K562 (cell line): ENCODE results near the gene TMEM229B.

ENCODE experiments used
- ERF ChIP-seq: fragments of 450-650 bp; formaldehyde crosslinking; IDR thresholded peaks from 2 replicates; pipeline ENCODE4 v1.4.0; 2020; ENCODE audit warnings: mild to moderate bottlenecking, mixed read lengths
- EZH2 ChIP-seq: IDR thresholded peaks from 2 replicates; pipeline ENCODE4 v1.6.1; 2012; ENCODE audit warnings: low read depth, mild to moderate bottlenecking, inconsistent platforms, low read length, borderline replicate concordance
- HDAC6 ChIP-seq: IDR thresholded peaks from 2 replicates; pipeline ENCODE4 v1.6.1; 2012; ENCODE audit warnings: low read depth, mild to moderate bottlenecking, control low read depth, inconsistent platforms, low read length, moderate library complexity
- JUNB ChIP-seq: fragments of 450-650 bp; formaldehyde crosslinking; conservative IDR thresholded peaks from 2 replicates; pipeline ENCODE4 v1.4.0; 2020; ENCODE audit warnings: mild to moderate bottlenecking
- OTX1 ChIP-seq: fragments of 450-650 bp; formaldehyde crosslinking; IDR thresholded peaks from 2 replicates; pipeline ENCODE4 v1.4.0; 2022; ENCODE audit warnings: mild to moderate bottlenecking
- PYGO2 ChIP-seq: fragments of 450-650 bp; IDR thresholded peaks from 2 replicates; pipeline ENCODE4 v1.6.1; 2016; ENCODE audit warnings: mild to moderate bottlenecking, missing genetic modification characterization, moderate library complexity, missing compliant biosample characterization
- SP1 ChIP-seq: sonication (generic); formaldehyde crosslinking; IDR thresholded peaks from 2 replicates; pipeline ENCODE4 v1.8.1; 2022; ENCODE audit warnings: mild to moderate bottlenecking, missing genetic modification reagents
- TCF7 ChIP-seq: sonication (generic); IDR thresholded peaks from 2 replicates; pipeline ENCODE4 v1.6.1; 2016; ENCODE audit warnings: antibody characterized with exemption, borderline replicate concordance
- ZNF384 ChIP-seq: IDR thresholded peaks from 2 replicates; pipeline ENCODE4 v1.6.1; 2012; ENCODE audit warnings: low read depth, low read length, improper control_type of control experiment
- ZNF785 ChIP-seq: fragments of 250-450 bp; sonication (Bioruptor Pico); IDR thresholded peaks from 2 replicates; pipeline ENCODE4 v1.4.0; 2020; ENCODE audit warnings: mild to moderate bottlenecking
- TF ChIP-seq, protein P1 (sequence below): sonication (generic); formaldehyde crosslinking; IDR thresholded peaks from 2 replicates; pipeline ENCODE4 v1.8.1; 2023; ENCODE audit warnings: mild to moderate bottlenecking, missing genetic modification reagents
- TF ChIP-seq, protein P2 (sequence below), 3 experiments: IDR thresholded peaks in 2 of 3; conservative IDR thresholded peaks in 1 of 3; 2 replicates each; pipeline ENCODE4 v1.5.1; 2011 to 2012; ENCODE audit warnings: low read length in 3 of 3, mild to moderate bottlenecking in 3 of 3, control low read depth in 2 of 3, improper control_type of control experiment in 1 of 3, inconsistent platforms in 1 of 3, low read depth in 1 of 3, mixed read lengths in 1 of 3, moderate library complexity in 1 of 3; ENCODE audit not compliant: insufficient read depth in 2 of 3

DNA sequence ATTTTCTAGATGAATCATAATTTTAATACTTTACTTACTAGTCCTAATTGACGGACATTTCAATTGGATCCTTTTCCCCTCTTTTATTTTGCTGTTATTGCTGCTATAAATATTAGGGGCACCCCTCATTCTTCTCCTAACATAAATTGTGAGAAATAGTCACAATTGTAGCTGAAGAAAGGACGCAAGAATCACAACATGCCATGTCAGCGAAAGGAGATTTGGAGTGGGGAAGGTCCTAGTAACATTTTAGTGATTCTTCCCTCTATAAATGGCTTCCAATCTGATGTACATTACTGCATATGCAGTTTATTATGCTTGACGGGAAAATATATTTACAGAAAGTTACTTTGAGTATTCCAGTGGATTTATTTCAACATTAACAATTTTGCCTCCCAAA lies 36.9 kb upstream of the TMEM229B start:
- no peak for TF ChIP-seq JUNB (CRISPR knock-in tag)
- no peak for TF ChIP-seq HDAC6
- TF ChIP-seq, protein P1, sequence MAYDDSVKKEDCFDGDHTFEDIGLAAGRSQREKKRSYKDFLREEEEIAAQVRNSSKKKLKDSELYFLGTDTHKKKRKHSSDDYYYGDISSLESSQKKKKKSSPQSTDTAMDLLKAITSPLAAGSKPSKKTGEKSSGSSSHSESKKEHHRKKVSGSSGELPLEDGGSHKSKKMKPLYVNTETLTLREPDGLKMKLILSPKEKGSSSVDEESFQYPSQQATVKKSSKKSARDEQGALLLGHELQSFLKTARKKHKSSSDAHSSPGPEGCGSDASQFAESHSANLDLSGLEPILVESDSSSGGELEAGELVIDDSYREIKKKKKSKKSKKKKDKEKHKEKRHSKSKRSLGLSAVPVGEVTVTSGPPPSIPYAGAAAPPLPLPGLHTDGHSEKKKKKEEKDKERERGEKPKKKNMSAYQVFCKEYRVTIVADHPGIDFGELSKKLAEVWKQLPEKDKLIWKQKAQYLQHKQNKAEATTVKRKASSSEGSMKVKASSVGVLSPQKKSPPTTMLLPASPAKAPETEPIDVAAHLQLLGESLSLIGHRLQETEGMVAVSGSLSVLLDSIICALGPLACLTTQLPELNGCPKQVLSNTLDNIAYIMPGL (CRISPR knock-in tag): no peak
- no peak for TF ChIP-seq TCF7
- TF ChIP-seq ZNF384: no peak
- TF ChIP-seq, protein P2, sequence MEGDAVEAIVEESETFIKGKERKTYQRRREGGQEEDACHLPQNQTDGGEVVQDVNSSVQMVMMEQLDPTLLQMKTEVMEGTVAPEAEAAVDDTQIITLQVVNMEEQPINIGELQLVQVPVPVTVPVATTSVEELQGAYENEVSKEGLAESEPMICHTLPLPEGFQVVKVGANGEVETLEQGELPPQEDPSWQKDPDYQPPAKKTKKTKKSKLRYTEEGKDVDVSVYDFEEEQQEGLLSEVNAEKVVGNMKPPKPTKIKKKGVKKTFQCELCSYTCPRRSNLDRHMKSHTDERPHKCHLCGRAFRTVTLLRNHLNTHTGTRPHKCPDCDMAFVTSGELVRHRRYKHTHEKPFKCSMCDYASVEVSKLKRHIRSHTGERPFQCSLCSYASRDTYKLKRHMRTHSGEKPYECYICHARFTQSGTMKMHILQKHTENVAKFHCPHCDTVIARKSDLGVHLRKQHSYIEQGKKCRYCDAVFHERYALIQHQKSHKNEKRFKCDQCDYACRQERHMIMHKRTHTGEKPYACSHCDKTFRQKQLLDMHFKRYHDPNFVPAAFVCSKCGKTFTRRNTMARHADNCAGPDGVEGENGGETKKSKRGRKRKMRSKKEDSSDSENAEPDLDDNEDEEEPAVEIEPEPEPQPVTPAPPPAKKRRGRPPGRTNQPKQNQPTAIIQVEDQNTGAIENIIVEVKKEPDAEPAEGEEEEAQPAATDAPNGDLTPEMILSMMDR (IDR thresholded peaks at IDR 0.05 in 2 of 3, conservative IDR thresholded peaks at IDR 0.05 in 1 of 3; ENCODE audit: insufficient read depth in 2 of 3, low read depth in 1 of 3, low read length in 3 of 3): no peak
- no peak for TF ChIP-seq OTX1 (CRISPR knock-in tag)
- TF ChIP-seq SP1 (CRISPR knock-in tag): no peak
- TF ChIP-seq PYGO2 (tag): no peak
- TF ChIP-seq EZH2: no peak
- TF ChIP-seq ZNF785: no peak
- no peak for TF ChIP-seq ERF (CRISPR knock-in tag)
